HEK293 (cell line): ENCODE results near the gene TFG.

ENCODE experiments used
- ZNF23 ChIP-seq: fragments of 450-650 bp; formaldehyde crosslinking; IDR thresholded peaks from 2 replicates; pipeline ENCODE4 v1.5.1; 2016; ENCODE audit warnings: missing biosample characterization, missing genetic modification characterization, borderline replicate concordance
- ZNF510 ChIP-seq: fragments of 450-650 bp; formaldehyde crosslinking; IDR thresholded peaks from 2 replicates; pipeline ENCODE4 v1.5.1; 2018; ENCODE audit warnings: mild to moderate bottlenecking, missing genetic modification characterization, missing biosample characterization; ENCODE audit not compliant: insufficient replicate concordance
- TF ChIP-seq, protein P1 (sequence below): fragments of 450-650 bp; formaldehyde crosslinking; IDR thresholded peaks from 2 replicates; pipeline ENCODE4 v1.5.1; 2016; ENCODE audit warnings: missing biosample characterization, missing genetic modification characterization
- TF ChIP-seq, protein P2 (sequence below): fragments of 450-650 bp; formaldehyde crosslinking; IDR thresholded peaks from 2 replicates; pipeline ENCODE4 v1.5.1; 2016; ENCODE audit warnings: missing biosample characterization, missing genetic modification characterization, borderline replicate concordance
- TF ChIP-seq, protein P3 (sequence below): fragments of 450-650 bp; IDR thresholded peaks from 2 replicates; pipeline ENCODE4 v1.5.1; 2018; ENCODE audit warnings: missing biosample characterization, missing genetic modification characterization

DNA sequence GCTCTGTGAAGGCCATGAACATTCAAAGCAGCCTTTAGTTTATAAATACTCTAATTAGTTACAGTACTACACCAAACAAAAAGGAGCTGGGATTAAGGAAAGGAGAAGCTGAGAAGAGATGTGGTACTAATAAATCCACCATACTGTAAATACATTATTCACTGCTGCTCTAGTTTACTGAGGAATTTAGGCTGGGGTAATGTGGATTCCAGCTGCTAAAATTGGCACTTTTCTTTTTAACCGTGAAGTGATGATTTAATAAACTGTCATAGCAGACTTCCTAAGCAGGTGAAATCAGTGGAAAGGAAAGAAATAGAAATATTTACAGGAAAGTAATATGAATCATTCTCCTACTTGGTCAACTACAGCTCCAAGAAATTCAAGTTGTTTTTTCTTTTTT is 88.7 kb downstream of the TFG start:
- TF ChIP-seq, protein P1, sequence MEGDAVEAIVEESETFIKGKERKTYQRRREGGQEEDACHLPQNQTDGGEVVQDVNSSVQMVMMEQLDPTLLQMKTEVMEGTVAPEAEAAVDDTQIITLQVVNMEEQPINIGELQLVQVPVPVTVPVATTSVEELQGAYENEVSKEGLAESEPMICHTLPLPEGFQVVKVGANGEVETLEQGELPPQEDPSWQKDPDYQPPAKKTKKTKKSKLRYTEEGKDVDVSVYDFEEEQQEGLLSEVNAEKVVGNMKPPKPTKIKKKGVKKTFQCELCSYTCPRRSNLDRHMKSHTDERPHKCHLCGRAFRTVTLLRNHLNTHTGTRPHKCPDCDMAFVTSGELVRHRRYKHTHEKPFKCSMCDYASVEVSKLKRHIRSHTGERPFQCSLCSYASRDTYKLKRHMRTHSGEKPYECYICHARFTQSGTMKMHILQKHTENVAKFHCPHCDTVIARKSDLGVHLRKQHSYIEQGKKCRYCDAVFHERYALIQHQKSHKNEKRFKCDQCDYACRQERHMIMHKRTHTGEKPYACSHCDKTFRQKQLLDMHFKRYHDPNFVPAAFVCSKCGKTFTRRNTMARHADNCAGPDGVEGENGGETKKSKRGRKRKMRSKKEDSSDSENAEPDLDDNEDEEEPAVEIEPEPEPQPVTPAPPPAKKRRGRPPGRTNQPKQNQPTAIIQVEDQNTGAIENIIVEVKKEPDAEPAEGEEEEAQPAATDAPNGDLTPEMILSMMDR = no peak
- TF ChIP-seq, protein P2, sequence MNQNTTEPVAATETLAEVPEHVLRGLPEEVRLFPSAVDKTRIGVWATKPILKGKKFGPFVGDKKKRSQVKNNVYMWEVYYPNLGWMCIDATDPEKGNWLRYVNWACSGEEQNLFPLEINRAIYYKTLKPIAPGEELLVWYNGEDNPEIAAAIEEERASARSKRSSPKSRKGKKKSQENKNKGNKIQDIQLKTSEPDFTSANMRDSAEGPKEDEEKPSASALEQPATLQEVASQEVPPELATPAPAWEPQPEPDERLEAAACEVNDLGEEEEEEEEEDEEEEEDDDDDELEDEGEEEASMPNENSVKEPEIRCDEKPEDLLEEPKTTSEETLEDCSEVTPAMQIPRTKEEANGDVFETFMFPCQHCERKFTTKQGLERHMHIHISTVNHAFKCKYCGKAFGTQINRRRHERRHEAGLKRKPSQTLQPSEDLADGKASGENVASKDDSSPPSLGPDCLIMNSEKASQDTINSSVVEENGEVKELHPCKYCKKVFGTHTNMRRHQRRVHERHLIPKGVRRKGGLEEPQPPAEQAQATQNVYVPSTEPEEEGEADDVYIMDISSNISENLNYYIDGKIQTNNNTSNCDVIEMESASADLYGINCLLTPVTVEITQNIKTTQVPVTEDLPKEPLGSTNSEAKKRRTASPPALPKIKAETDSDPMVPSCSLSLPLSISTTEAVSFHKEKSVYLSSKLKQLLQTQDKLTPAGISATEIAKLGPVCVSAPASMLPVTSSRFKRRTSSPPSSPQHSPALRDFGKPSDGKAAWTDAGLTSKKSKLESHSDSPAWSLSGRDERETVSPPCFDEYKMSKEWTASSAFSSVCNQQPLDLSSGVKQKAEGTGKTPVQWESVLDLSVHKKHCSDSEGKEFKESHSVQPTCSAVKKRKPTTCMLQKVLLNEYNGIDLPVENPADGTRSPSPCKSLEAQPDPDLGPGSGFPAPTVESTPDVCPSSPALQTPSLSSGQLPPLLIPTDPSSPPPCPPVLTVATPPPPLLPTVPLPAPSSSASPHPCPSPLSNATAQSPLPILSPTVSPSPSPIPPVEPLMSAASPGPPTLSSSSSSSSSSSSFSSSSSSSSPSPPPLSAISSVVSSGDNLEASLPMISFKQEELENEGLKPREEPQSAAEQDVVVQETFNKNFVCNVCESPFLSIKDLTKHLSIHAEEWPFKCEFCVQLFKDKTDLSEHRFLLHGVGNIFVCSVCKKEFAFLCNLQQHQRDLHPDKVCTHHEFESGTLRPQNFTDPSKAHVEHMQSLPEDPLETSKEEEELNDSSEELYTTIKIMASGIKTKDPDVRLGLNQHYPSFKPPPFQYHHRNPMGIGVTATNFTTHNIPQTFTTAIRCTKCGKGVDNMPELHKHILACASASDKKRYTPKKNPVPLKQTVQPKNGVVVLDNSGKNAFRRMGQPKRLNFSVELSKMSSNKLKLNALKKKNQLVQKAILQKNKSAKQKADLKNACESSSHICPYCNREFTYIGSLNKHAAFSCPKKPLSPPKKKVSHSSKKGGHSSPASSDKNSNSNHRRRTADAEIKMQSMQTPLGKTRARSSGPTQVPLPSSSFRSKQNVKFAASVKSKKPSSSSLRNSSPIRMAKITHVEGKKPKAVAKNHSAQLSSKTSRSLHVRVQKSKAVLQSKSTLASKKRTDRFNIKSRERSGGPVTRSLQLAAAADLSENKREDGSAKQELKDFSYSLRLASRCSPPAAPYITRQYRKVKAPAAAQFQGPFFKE (tag by site-specific recombination) = no peak
- TF ChIP-seq ZNF510 (tag by site-specific recombination) = no peak
- TF ChIP-seq, protein P3, sequence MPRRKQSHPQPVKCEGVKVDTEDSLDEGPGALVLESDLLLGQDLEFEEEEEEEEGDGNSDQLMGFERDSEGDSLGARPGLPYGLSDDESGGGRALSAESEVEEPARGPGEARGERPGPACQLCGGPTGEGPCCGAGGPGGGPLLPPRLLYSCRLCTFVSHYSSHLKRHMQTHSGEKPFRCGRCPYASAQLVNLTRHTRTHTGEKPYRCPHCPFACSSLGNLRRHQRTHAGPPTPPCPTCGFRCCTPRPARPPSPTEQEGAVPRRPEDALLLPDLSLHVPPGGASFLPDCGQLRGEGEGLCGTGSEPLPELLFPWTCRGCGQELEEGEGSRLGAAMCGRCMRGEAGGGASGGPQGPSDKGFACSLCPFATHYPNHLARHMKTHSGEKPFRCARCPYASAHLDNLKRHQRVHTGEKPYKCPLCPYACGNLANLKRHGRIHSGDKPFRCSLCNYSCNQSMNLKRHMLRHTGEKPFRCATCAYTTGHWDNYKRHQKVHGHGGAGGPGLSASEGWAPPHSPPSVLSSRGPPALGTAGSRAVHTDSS (tag by site-specific recombination) = no peak
- no peak for TF ChIP-seq ZNF23 (tag by site-specific recombination)
